ENCODE results near the gene MICALL2. TPM values are rescaled to one million over a fixed set of nuclear protein-coding genes. Genes with fewer than 3 reads are reported as not detected.

The MICALL2 gene
- total RNA-seq, 2 donors from 2014 or later, result 62.8 to 117 TPM

DNA sequence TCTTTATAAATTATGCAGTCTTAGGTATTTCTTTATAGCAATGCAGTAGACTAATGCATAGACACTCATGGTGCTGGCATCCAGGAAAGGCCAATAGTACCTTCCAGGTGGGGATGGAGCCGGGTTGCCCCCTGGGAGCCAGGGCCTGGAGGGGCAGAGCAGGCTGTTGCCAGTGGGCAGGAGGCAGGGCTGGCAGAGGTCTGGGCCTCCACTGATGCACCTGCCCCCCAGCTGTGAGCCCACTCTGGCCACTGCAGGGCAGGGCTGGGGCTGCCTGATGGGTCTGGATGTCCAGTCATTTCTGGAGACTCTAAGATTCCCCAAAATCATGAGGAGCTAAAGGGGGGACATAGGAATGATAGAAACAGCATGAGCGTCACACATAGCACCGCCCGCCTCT lies 66.7 kb downstream of the MICALL2 start:
- no peak overlapping the region for H3K9ac ChIP-seq (ENCODE audit: low read depth in 2 of 2, low read length in 2 of 2)
- TF ChIP-seq CTCF (IDR thresholded peaks at IDR 0.05), result no peak
- no peak for DNase-seq
- no peaks in the 10 kb centered on the region for H3K4me1 ChIP-seq
- no peak overlapping the region for H3K27ac ChIP-seq
- no peaks in the 10 kb centered on the region for H3K9me3 ChIP-seq
- no peak overlapping the region for H3K4me3 ChIP-seq
- no peaks in the 10 kb centered on the region for H3K27me3 ChIP-seq
- intact Hi-C loops (cut with DNase I), result no loop called here
- no peaks in the 10 kb centered on the region for H3K36me3 ChIP-seq

DNA sequence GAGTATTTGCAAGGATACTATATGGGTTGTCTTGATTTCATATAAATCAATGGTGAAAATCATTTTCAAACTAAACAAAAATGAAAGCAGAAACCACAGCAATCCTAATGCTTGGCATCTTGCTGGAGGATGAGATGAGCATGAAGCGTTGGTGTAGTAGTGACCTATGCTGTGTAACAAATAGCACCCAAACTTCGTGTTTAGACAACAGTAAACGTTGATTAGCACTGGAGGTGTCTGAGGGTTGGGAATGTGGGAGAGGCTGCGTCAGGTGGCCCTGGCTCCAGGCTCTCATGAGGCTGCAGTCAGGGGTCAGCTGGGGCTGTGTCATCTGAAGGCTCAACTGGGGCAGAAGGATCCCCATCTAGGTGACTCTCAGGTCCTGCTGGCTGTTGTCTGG lies 67.8 kb downstream of the MICALL2 start:
- no peak for DNase-seq
- no peaks in the 10 kb centered on the region for H3K4me1 ChIP-seq
- no peak overlapping the region for H3K9ac ChIP-seq (ENCODE audit: low read depth in 2 of 2, low read length in 2 of 2)
- H3K36me3 ChIP-seq, result no peaks in the 10 kb centered on the region
- intact Hi-C loops (cut with DNase I), result no loop called here
- no peak overlapping the region for H3K4me3 ChIP-seq
- no peaks in the 10 kb centered on the region for H3K9me3 ChIP-seq
- H3K27me3 ChIP-seq, result no peaks in the 10 kb centered on the region
- TF ChIP-seq CTCF (IDR thresholded peaks at IDR 0.05), result no peak
- H3K27ac ChIP-seq, result no peak overlapping the region

DNA sequence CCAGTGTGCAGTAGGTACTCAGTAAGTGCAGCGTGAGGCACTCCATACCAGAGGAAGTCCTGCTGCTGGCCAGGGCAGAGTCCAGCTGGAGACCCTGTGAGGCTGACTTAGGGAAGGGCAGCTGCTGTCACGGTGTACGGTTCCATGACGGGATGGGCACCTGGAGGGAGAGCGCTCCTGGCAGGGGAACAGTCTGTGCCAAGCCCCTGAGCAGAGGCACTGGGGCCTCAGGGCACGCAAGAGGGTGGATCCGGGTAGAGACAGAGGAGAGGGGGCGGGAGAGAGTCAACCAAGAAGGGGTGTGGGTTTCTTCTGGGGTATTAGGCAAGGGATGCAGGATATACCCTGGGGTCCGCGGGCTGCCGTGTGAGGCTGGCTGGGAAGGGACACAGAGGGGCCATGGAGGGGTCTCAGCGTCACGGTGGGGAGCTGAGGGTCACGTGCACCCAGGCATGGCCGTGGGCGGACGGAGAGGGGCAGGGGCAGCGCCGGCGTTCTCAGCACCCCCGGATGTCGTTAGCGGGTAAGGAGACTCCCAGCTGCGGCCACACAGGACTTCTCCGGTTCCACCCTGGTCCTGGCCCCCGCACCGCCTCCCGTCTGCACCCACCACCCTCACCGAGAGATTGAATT lies 70.5 kb downstream of the MICALL2 start:
- H3K27me3 ChIP-seq, result no peaks in the 10 kb centered on the region

DNA sequence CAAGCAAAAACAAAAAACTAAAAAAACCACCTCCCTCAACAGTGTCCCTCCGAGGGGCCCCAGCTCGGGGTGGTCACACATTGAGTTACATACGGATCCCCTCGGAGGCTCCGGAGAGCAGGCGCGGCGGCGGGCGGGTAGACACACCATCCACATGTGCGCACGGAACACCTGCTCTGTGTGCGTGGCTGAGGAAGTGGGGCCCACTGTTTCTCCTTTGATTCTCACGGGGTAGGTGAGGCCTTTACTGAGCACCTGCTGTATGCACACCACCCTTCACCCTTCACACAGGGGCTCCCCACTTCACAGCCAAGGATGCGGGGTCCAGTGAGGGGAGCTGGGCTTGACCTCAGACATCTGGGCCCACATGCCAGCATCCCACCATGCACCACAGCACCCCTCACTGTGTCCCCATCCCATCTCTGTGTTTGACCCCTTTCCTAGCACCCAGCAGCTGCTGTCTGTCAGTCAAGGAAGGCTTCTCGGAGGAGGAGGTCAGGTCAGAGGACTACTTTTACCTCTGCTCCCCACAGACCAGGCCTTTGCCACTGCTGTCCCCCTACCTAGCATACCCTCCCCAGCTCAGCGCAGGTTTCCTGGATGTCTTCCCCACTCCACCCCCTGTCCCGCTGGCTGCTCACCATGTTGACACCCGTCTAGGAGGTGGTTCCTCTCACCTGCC lies 71.1 kb downstream of the MICALL2 start:
- Histone ChIP-seq H3K36me3 (no peaks in the 10 kb centered on the region), H3K9me3 (no peaks in the 10 kb centered on the region), H3K4me3 (no peak overlapping the region), H3K9ac (ENCODE audit: low read depth in 2 of 2, low read length in 2 of 2) (no peak overlapping the region), H3K27me3 (no peaks in the 10 kb centered on the region), H3K27ac (no peak overlapping the region), H3K4me1 (no peaks in the 10 kb centered on the region)
- DNase-seq, result no peak
- intact Hi-C loops (cut with DNase I), result no loop called here
- no peak for TF ChIP-seq CTCF (IDR thresholded peaks at IDR 0.05)

More for the DNA sequence above, 70.5 kb downstream of the MICALL2 start:
- Histone ChIP-seq H3K36me3 (no peaks in the 10 kb centered on the region), H3K9me3 (no peaks in the 10 kb centered on the region), H3K4me1 (no peaks in the 10 kb centered on the region), H3K27ac (no peak overlapping the region), H3K9ac (ENCODE audit: low read depth in 2 of 2, low read length in 2 of 2) (no peak overlapping the region), H3K4me3 (no peak overlapping the region)
- intact Hi-C loops (cut with DNase I), result no loop called here
- no peak for DNase-seq
- no peak for TF ChIP-seq CTCF (IDR thresholded peaks at IDR 0.05)

- intact Hi-C loops (cut with DNase I), result no loop called here
- Histone ChIP-seq H3K9ac (ENCODE audit: low read depth in 2 of 2, low read length in 2 of 2) (no peak overlapping the region), H3K27ac (no peak overlapping the region), H3K4me1 (no peaks in the 10 kb centered on the region), H3K9me3 (no peaks in the 10 kb centered on the region), H3K27me3 (no peaks in the 10 kb centered on the region), H3K36me3 (no peaks in the 10 kb centered on the region), H3K4me3 (no peak overlapping the region)
- DNase-seq, result no peak
- no peak for TF ChIP-seq CTCF (IDR thresholded peaks at IDR 0.05)
These were observed 72.0 kb downstream of the MICALL2 start for GRCh38 chr7:1387261-1387660.

All from colonic mucosa (tissue), 4 donors.